Raji (cell line): ENCODE results near the gene ATRN.

Experiments
- POLR2A ChIP-seq: IDR thresholded peaks from 2 replicates; pipeline ENCODE4 v1.6.1; 2011; ENCODE audit warnings: low read depth, low read length, control low read depth; ENCODE audit not compliant: insufficient read depth

ATRN gene

DNA sequence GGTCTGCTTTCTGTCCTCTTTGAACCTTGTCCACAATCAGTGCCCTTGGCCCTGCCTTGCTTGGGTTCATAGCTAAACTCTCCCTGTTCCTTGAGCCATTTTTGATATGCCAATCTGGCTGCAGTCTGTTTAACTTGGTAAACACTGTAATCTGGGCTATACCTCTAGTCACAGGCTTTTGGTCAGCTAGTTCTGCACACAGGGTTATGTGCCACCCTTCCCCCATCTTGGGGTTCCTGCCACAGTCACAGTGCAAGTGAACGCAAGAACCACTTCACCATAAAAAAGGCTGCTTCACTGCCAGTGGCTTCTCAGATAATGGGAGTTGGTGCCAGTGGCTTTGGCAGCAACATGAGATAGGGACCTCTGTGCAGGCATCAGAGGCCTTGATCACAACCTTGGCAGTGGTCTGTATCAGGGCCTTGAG lies 10.9 kb upstream of the ATRN start:
- no peak for TF ChIP-seq POLR2A

DNA sequence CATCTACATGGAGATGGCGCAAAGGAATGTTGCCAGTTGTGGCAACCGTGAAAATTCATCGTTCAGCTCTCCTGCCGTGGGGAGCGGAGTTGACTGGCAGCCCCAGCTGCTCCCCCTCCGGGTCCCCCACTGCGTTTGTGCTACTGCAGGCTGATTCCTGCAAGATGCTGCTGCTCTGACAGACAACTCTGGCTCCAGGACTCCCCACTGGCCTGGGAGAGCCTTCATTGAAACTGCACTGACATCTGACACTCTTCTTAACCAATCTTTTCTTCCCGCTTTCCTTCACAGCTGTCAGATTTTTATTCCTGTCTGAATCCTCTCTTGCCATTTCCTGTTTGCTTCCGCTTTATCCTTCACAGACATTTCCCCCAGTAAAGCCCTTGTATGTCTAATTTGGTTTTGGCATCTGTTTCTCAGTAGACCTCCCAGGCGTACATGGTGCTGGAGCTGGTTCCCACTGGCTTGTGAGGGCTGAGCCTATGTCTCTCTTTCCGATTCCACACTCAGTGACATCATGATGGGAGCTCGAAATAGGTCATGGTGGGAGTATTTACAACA lies 9.5 kb upstream of the ATRN start:
- TF ChIP-seq POLR2A, result no peak

DNA sequence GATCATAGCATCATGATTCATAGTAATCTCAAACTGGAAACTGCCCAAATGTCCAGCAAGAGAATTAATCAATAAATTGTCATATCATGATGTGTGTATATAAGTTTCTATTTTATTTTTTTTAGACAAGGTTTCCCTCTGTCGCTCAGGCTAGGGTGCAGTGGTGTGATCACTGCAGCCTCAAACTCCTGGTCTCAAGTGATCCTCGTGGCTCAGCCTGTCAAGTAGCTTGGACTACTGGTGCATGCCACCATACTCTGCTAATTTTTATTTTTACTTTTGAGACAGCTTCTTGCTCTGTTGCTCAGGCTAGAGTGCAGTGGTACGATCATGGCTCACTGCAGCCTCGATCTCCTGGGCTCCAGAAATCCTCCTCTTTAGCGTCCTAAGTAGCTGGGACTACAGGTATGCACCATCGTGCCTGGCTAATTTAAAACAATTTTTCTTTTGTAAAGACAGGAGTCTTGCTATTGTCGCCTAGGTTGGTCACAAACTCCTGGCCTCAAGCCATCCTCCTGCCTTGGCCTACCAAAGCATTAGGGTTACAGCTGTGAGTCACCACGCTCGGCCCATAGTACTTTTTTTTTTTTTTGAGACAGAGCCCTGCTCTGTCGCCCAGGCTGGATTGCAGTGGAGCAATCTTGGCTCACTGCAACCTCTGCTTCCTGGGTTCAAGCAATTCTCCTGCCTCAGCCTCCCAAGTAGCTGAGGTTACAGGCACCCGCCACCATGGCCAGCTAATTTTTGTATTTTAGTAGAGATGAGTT lies 8.7 kb upstream of the ATRN start:
- no peak for TF ChIP-seq POLR2A

DNA sequence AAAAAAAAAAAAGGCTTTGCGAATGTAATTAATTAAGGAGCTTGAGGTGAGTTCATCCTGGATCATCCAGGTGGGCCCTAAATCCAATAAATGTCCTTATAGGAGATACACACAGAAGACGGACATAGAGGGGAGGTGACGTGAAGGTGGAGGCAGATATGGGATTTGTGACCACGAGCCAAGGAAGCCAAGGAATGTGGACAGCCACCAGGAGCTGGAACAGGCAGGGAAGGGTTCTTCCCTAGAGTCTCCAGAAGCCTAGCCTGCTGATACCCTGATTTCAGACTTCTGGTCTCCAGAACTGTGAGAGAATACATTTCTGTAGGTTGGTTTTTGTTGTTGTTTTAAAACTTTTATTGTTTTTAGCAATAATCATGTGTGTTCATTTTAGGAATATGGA lies 6.7 kb upstream of the ATRN start:
- no peak for TF ChIP-seq POLR2A

DNA sequence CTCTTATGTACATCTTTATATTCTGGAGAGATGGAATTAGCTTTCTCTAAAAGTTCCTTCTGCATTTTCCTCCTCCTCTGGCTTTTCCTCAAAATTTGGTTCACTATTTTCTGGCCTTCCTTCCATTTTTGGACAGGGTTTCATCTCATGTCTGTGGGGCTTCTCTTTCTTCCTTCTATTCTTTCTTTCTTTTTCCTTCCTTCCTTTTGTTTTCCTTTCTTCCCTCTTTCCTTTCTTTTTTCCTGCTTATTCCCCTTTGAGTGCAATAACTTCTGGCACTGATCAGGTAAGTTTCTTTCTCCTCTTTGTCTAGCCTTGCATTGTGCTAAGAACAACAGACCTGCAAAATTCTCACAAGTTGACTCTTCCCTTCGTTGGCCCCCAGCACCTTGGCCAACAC lies 5.5 kb upstream of the ATRN start:
- TF ChIP-seq POLR2A, result no peak

DNA sequence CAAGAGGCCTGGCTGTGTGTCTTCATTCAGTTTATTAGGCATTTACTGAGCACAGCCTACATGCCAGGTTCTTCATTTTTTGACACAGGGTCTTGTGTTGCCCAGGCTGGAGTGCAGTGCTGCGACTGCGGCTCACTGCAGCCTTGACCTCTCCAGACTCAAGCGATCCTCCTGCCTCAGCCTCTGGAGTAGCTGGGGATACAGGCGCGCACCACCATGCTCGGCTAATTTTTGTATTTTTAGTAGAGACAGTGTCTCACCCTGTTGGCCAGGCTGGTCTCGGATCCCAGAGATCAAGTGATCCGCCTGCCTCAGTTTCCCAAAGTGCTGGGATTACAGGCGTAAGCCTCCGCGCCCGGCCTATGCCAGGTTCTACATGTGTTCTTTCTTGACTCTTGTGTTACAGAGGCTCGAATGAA lies 601 bp upstream of the ATRN start:
- TF ChIP-seq POLR2A, result no peak

DNA sequence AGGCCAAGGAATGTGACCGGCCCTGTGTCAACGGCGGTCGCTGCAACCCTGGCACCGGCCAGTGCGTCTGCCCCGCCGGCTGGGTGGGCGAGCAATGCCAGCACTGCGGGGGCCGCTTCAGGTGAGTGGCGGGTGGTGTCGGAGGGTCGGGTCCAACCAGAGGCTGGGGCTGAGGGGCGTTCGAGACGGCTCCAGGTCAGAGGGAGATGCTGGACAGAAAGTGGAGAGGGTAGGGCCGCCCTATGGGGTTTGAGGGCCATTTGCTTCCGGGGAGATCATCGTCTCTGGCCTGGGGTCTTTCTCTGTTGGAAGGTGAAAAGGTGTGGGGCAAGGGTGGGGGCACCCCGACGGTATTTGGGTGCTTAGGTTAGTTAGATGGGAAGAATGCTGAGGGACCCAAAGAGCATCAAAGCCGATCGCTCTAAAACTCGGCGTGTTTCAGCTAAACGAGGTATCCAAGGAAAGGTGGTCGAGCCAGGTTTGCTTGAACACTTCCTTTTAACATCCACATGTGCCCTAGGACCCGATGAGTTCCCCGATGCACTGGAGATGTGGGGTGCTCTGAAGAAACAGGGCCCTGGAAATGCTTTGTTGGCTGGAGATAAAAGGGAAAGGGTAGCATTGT lies 691 bp downstream of the ATRN start:
- TF ChIP-seq POLR2A, result no peak

DNA sequence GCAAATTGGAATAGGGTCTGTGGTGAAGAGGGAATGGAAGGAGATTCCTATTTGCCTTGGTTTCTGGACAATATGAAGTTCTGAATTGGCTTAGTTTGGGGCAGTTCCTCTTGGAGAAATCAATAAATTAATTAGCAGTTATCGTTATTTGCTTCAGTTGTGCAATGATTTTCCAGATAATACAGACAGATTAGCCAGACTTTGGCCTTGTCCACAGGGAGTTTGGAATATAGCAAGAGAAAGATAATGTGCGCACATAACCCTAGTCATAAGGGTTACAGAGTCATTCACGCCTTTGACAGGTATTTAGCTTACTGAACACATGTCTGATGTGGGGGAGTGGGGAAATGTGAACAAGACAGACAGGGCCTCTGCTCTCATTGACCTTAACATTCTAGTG lies 1.3 kb downstream of the ATRN start:
- TF ChIP-seq POLR2A, result no peak

DNA sequence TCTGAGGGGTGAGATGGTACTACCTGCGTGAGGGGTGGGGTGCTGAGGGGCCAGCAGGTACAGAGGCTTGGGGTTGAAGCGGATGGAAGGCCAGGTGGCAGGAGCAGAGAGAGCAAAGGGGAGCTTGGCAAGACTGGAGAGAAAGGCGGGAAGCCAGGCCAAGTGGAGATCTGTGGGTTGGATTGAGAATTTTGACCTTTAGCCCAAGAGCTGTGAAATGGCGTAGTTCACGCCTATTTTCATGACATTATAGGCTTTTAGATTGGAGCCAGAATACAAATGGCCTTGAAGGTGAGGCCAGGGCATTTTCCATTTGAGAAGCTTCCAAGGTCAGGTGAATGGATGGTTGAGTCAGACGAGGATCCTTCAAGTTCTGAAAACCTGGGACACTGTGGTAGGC lies 2.5 kb downstream of the ATRN start:
- TF ChIP-seq POLR2A, result no peak

DNA sequence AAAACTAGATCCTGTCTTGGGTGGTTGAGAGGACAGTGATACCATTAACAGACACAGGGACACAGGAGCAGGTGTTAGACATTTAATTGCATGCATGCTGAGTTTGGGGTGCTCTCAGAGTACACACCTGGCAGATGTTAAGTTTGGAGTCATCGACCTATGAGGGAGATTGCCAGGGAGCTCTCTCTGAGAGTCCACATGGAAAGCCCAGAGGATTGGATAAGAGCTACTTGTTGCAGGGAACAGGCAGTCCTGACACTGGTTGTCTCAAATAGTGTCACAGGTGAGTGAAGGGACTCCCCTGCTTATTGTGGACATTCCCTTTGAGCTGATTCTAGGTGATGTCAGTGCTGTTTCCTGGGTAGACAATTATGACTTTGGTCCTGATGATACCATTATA lies 3.1 kb downstream of the ATRN start:
- no peak for TF ChIP-seq POLR2A

DNA sequence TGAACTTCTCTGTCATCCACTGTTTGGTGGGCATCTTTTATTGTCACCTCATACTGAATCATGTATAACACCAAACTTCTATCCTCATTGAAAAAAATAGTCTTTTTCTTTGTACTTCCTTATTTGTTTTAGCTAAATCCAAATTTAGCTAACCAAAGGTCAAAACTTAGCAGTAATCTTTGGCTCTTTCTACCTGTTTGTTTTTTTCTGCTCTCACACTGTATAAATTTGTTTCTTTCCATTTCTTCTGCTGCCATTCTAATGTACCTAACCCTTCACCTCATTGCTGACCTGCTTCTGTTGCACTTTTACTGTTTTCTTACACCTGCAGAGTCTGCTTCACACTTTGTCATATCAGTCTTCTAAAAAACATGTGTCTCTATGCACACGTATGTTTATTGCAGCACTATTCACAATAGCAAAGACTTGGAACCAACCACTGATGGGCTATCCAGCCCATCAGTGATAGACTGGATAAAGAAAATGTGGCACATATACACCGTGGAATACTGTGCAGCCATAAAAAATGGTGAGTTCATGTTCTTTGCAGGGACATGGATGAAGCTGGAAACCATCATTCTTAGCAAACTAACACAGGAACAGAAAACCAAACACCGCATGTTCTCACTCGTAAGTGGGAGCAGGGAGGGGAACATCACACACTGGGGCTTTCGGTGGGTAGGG lies 7.2 kb downstream of the ATRN start:
- TF ChIP-seq POLR2A, result no peak

DNA sequence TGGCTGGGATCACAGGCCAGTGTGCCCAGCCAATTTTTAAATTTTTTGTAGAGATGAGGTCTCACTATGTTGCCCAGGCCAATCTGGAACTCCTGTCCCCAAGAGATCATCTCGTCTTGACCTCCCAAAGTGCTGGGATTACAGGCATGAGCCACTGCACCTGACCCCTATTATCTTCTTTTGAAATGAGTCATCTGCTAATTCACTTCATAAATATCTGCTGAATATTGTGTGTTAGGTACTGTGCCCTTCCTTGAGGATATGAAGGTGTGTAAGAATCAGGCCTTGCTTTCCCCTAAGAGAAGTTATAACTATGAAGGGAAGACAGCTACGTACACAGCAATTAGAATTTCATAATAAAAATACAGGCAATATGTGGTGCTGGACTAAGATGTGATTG lies 8.2 kb downstream of the ATRN start:
- no peak for TF ChIP-seq POLR2A

DNA sequence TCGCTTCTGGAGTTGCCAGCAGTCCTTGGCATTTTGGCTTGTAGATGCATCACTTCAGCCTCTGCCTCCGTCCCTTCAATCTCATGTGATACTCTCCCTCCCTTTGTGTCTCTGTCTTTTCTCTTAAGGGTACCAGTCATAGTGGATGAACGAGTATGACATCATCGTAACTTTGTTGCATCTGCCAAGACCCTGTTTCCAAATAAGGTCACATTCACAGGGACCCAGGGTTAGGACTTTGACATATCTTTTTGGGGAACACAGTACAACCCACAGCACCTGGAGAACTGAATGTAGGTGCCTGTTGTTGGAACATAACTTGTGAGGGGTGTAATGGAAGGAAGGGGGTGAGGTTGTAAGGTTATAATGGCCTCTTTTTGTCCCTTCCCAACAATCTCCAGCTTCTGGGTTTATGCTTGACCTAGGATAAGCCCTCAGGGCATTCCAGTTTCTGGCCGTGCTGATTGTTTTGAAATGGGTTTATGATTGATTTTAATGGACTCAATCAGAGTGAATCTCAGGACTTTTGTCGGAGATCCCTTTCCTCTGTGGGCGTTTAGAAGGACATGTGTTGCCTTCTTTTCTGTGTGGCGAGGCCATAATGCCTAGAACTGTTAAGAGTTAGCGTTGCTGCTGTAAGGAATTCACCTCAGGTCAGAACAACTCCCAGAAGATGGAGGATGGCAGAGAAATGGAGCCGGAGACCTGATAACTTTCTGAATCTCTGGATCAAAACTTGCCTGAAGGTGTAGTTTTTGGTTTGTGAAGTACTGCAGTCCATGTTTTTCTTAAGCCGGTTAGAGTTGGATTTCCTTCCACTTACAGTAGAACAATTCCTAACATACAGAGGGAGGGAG lies 9.2 kb downstream of the ATRN start:
- TF ChIP-seq POLR2A, result no peak

DNA sequence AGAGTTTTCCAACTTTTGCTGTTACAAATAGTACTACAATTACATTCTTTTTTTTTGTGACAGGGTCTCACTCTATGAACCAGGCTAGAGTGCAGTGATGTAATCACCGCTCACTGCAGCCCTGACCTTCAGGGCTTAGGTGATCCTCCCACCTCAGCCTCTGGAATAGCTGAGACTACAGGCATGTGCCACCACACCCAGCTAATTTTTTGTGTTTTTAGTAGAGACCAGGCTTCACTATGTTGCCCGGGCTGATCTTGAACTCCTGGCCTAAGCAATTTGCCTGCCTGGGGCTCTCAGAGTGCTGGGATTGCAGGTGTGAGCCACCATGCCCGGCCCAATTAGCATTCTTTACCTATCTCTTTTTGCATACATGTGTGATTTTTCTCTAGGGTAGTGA lies 12.5 kb downstream of the ATRN start:
- no peak for TF ChIP-seq POLR2A

DNA sequence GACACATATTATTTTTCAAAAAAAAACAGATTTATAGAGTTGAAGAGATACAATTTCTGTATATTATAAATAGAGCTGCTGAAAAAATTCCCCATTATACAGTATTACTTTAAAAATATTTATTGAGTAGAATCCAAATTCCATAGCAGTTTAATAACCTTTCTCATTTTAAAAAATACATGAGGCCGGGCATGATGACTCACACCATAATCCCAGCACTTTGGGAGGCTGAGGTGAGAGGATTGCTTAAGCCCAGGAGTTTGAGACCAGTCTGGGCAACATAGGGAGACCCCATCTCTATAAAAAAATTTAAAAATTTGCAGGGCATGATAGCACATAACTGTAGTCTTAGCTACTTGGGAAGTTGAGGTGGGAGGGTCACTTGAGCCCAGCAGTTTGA lies 13.0 kb downstream of the ATRN start:
- no peak for TF ChIP-seq POLR2A

DNA sequence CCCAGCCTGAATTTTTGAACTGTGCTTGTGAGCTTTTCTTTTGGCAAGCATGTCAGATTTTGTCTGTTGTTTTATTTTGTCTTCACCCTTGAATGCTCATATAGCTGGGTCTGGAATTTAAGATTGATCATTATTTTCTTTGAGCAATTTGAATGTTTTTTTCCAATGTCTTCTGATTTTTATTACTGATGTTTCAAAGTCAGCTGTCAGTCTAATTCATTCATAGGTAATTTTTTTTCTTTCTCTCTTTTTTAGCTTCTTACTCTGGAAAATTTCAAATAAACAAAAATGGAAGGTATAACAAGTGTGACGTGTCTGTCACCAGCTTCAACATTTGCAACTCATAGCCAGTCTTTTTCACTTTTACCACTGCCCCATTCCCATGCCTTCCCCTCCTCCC lies 15.1 kb downstream of the ATRN start:
- no peak for TF ChIP-seq POLR2A

DNA sequence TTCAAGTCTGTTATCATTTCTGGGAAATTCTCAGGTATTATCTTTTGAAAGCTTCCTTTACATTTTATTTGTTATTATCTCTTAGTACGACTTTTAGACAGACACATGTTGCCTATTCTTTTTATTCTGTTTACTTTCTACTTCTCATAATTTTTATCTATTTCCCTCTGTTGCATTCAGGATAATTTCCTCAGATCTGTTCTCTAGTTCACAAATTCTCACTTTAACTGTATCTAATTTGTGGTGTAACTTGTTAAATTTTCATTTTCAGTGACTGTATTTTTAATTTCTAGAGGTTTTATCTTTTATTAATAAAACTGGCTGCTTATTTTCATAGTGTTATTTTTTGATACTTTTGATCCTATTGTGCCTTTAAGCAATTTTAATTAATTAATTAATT lies 16.0 kb downstream of the ATRN start:
- no peak for TF ChIP-seq POLR2A
